ENCODE results near the gene TFPI.
A peak's percentile ranks its signal among the peaks of the same experiment; 100 is the strongest.
"Not testable (repeated sequence)": the region's sequence is repeated elsewhere in the genome, so short reads cannot be mapped to it uniquely, and the experiment has no call there.

TFPI gene

GRCh38 chr2:187514930-187515329, 39.3 kb downstream of the TFPI start:
- Histone ChIP-seq H3K4me1 (ENCODE audit: control extremely low read depth in 1 of 4, control insufficient read depth in 4 of 4, insufficient read depth in 4 of 4, low read length in 3 of 4) (peaks cover 0 to 20% (median 6%) of the 10 kb centered on the region in 4 experiments), H3K27me3 (replicated peaks in 2 of 5; ENCODE audit: control insufficient read depth in 4 of 5, insufficient read depth in 5 of 5, low read length in 4 of 5) (no peaks in the 10 kb centered on the region), H3K4me3 (ENCODE audit: control insufficient read depth in 1 of 7, extremely low read depth in 1 of 7, insufficient read depth in 4 of 7, low read depth in 2 of 7, low read length in 6 of 7) (no peak overlapping the region), H3K36me3 (ENCODE audit: control insufficient read depth in 4 of 4, insufficient read depth in 4 of 4, low read length in 3 of 4) (peaks cover 0 to 10% (median 5%) of the 10 kb centered on the region in 4 experiments), H3K9me3 (ENCODE audit: control extremely low read depth in 1 of 5, control insufficient read depth in 4 of 5, insufficient read depth in 2 of 5, low read depth in 1 of 5, low read length in 4 of 5) (peaks cover 2 to 31% (median 3%) of the 10 kb centered on the region in 5 experiments), H3K27ac (ENCODE audit: insufficient read depth in 1 of 2, low read depth in 1 of 2, low read length in 2 of 2, poor library complexity in 1 of 2, severe bottlenecking in 2 of 2) (no peak overlapping the region)
- CTCF ChIA-PET = interaction anchor here (0.6 to 2.0 kb wide), 8 partner anchors 10 to 32 kb away, joined by 3 to 6 read pairs (median 5); no protein-coding TSS in a partner anchor
- WGBS (ENCODE audit: insufficient coverage) = 100% methylated on average over 1 of the region's 4 CpGs
- no peak for DNase-seq
- POLR2A ChIA-PET = no interaction called here

- 94% methylated on average over 6 of the region's 6 CpGs for WGBS (ENCODE audit: insufficient coverage)
- POLR2A ChIA-PET; H3K27ac ChIP-seq (ENCODE audit: insufficient read depth in 1 of 2, low read depth in 1 of 2, low read length in 2 of 2, poor library complexity in 1 of 2, severe bottlenecking in 2 of 2); H3K36me3 ChIP-seq (ENCODE audit: control insufficient read depth in 4 of 4, insufficient read depth in 4 of 4, low read length in 3 of 4); DNase-seq; H3K27me3 ChIP-seq (replicated peaks in 2 of 5; ENCODE audit: control insufficient read depth in 4 of 5, insufficient read depth in 5 of 5, low read length in 4 of 5); H3K4me3 ChIP-seq (ENCODE audit: control insufficient read depth in 1 of 7, extremely low read depth in 1 of 7, insufficient read depth in 4 of 7, low read depth in 2 of 7, low read length in 6 of 7): not testable (repeated sequence)
- CTCF ChIA-PET = interaction anchor here (0.6 to 2.0 kb wide), 6 partner anchors 9 to 32 kb away, joined by 3 to 6 read pairs (median 5); no protein-coding TSS in a partner anchor
- Histone ChIP-seq H3K9me3 (ENCODE audit: control extremely low read depth in 1 of 5, control insufficient read depth in 4 of 5, insufficient read depth in 2 of 5, low read depth in 1 of 5, low read length in 4 of 5) (peaks cover 0 to 25% (median 3%) of the 10 kb centered on the region in 5 experiments), H3K4me1 (ENCODE audit: control extremely low read depth in 1 of 4, control insufficient read depth in 4 of 4, insufficient read depth in 4 of 4, low read length in 3 of 4) (peaks cover 0 to 25% (median 6%) of the 10 kb centered on the region in 4 experiments)
Measured at GRCh38 chr2:187514235-187514829, 39.9 kb downstream of the TFPI start.

- 93% methylated on average over 3 of the region's 5 CpGs for WGBS (ENCODE audit: insufficient coverage)
- H3K27ac ChIP-seq (ENCODE audit: insufficient read depth in 1 of 2, low read depth in 1 of 2, low read length in 2 of 2, poor library complexity in 1 of 2, severe bottlenecking in 2 of 2); DNase-seq; POLR2A ChIA-PET; H3K27me3 ChIP-seq (replicated peaks in 2 of 5; ENCODE audit: control insufficient read depth in 4 of 5, insufficient read depth in 5 of 5, low read length in 4 of 5); H3K36me3 ChIP-seq (ENCODE audit: control insufficient read depth in 4 of 4, insufficient read depth in 4 of 4, low read length in 3 of 4); H3K4me3 ChIP-seq (ENCODE audit: control insufficient read depth in 1 of 7, extremely low read depth in 1 of 7, insufficient read depth in 4 of 7, low read depth in 2 of 7, low read length in 6 of 7): not testable (repeated sequence)
- peaks cover 0 to 28% (median 6%) of the 10 kb centered on the region in 4 experiments for H3K4me1 ChIP-seq (ENCODE audit: control extremely low read depth in 1 of 4, control insufficient read depth in 4 of 4, insufficient read depth in 4 of 4, low read length in 3 of 4)
- H3K9me3 ChIP-seq (ENCODE audit: control extremely low read depth in 1 of 5, control insufficient read depth in 4 of 5, insufficient read depth in 2 of 5, low read depth in 1 of 5, low read length in 4 of 5) = peaks cover 0 to 18% (median 3%) of the 10 kb centered on the region in 5 experiments
- CTCF ChIA-PET = interaction anchor here (0.8 to 2.0 kb wide), 3 partner anchors 12 to 72 kb away, joined by 3 to 6 read pairs (median 5); no protein-coding TSS in a partner anchor
Measured at GRCh38 chr2:187513460-187514234, 40.6 kb downstream of the TFPI start.

- Histone ChIP-seq H3K4me1 (ENCODE audit: control extremely low read depth in 1 of 4, control insufficient read depth in 4 of 4, insufficient read depth in 4 of 4, low read length in 3 of 4) (peaks cover 0 to 28% (median 6%) of the 10 kb centered on the region in 4 experiments), H3K36me3 (ENCODE audit: control insufficient read depth in 4 of 4, insufficient read depth in 4 of 4, low read length in 3 of 4) (no peaks in the 10 kb centered on the region), H3K4me3 (ENCODE audit: control insufficient read depth in 1 of 7, extremely low read depth in 1 of 7, insufficient read depth in 4 of 7, low read depth in 2 of 7, low read length in 6 of 7) (peak overlapping the region in 1 of 7 experiments; percentile 38), H3K9me3 (ENCODE audit: control extremely low read depth in 1 of 5, control insufficient read depth in 4 of 5, insufficient read depth in 2 of 5, low read depth in 1 of 5, low read length in 4 of 5) (peaks cover 0 to 8% (median 0%) of the 10 kb centered on the region in 5 experiments), H3K27me3 (replicated peaks in 2 of 5; ENCODE audit: control insufficient read depth in 4 of 5, insufficient read depth in 5 of 5, low read length in 4 of 5) (no peaks in the 10 kb centered on the region), H3K27ac (ENCODE audit: insufficient read depth in 1 of 2, low read depth in 1 of 2, low read length in 2 of 2, poor library complexity in 1 of 2, severe bottlenecking in 2 of 2) (peak overlapping the region; percentile 95 to 97)
- 85% methylated on average over 7 of the region's 9 CpGs for WGBS (ENCODE audit: insufficient coverage)
- no peak for DNase-seq
- ChIA-PET CTCF (interaction anchor here (1.6 kb wide), 1 partner anchor 9 kb away, joined by 4 read pairs; no protein-coding TSS in a partner anchor), POLR2A (no interaction called here)
Measured at GRCh38 chr2:187511356-187512315, 42.6 kb downstream of the TFPI start.

GRCh38 chr2:187510419-187511355, 43.5 kb downstream of the TFPI start:
- 84% methylated on average over 15 of the region's 18 CpGs for WGBS (ENCODE audit: insufficient coverage)
- H3K9me3 ChIP-seq (ENCODE audit: control extremely low read depth in 1 of 5, control insufficient read depth in 4 of 5, insufficient read depth in 2 of 5, low read depth in 1 of 5, low read length in 4 of 5); H3K27me3 ChIP-seq (replicated peaks in 2 of 5; ENCODE audit: control insufficient read depth in 4 of 5, insufficient read depth in 5 of 5, low read length in 4 of 5); DNase-seq; H3K36me3 ChIP-seq (ENCODE audit: control insufficient read depth in 4 of 4, insufficient read depth in 4 of 4, low read length in 3 of 4): not testable (repeated sequence)
- ChIA-PET POLR2A (interaction anchor here (1.1 kb wide), 1 partner anchor 40 kb away, joined by 5 read pairs; no protein-coding TSS in a partner anchor), CTCF (interaction anchor here (1.1 to 1.6 kb wide), 3 partner anchors 10 to 39 kb away, joined by 3 to 5 read pairs (median 4); no protein-coding TSS in a partner anchor)
- Histone ChIP-seq H3K4me3 (ENCODE audit: control insufficient read depth in 1 of 7, extremely low read depth in 1 of 7, insufficient read depth in 4 of 7, low read depth in 2 of 7, low read length in 6 of 7) (peak overlapping the region in 1 of 7 experiments; percentile 38), H3K27ac (ENCODE audit: insufficient read depth in 1 of 2, low read depth in 1 of 2, low read length in 2 of 2, poor library complexity in 1 of 2, severe bottlenecking in 2 of 2) (peak overlapping the region; percentile 95 to 97), H3K4me1 (ENCODE audit: control extremely low read depth in 1 of 4, control insufficient read depth in 4 of 4, insufficient read depth in 4 of 4, low read length in 3 of 4) (peaks cover 3 to 33% (median 6%) of the 10 kb centered on the region in 4 experiments)
